ENCODE results near the gene CDCA8.
"Not testable (repeated sequence)": the region's sequence is repeated elsewhere in the genome, so short reads cannot be mapped to it uniquely, and the experiment has no call there.

CDCA8 gene

GRCh38 chr1:37672136-37672870 lies 20.0 kb upstream of the CDCA8 start:
- no peak for TF ChIP-seq CTCF (IDR thresholded peaks at IDR 0.05; ENCODE audit: low read depth, low read length)
- H3K4me3 ChIP-seq (ENCODE audit: low read depth, low read length) = no peak overlapping the region

GRCh38 chr1:37673920-37674319 lies 18.4 kb upstream of the CDCA8 start:
- no peak for TF ChIP-seq CTCF (IDR thresholded peaks at IDR 0.05; ENCODE audit: low read depth, low read length)
- no peak overlapping the region for H3K4me3 ChIP-seq (ENCODE audit: low read depth, low read length)

- H3K4me3 ChIP-seq (ENCODE audit: low read depth, low read length) = no peak overlapping the region
- TF ChIP-seq CTCF (IDR thresholded peaks at IDR 0.05; ENCODE audit: low read depth, low read length) = no peak
Measured at GRCh38 chr1:37676281-37677142, 15.8 kb upstream of the CDCA8 start.

GRCh38 chr1:37677143-37677439 lies 15.2 kb upstream of the CDCA8 start:
- H3K4me3 ChIP-seq (ENCODE audit: low read depth, low read length) = no peak overlapping the region
- TF ChIP-seq CTCF (IDR thresholded peaks at IDR 0.05; ENCODE audit: low read depth, low read length) = no peak

GRCh38 chr1:37677808-37678207 lies 14.5 kb upstream of the CDCA8 start:
- H3K4me3 ChIP-seq (ENCODE audit: low read depth, low read length) = no peak overlapping the region
- no peak for TF ChIP-seq CTCF (IDR thresholded peaks at IDR 0.05; ENCODE audit: low read depth, low read length)

- no peak for TF ChIP-seq CTCF (IDR thresholded peaks at IDR 0.05; ENCODE audit: low read depth, low read length)
- H3K4me3 ChIP-seq (ENCODE audit: low read depth, low read length) = no peak overlapping the region
Measured at GRCh38 chr1:37680933-37681332, 11.4 kb upstream of the CDCA8 start.

- H3K4me3 ChIP-seq (ENCODE audit: low read depth, low read length) = no peak overlapping the region
- TF ChIP-seq CTCF (IDR thresholded peaks at IDR 0.05; ENCODE audit: low read depth, low read length) = peak; percentile 67
Measured at GRCh38 chr1:37682334-37682987, 9.9 kb upstream of the CDCA8 start.

- not testable (repeated sequence) for H3K4me3 ChIP-seq (ENCODE audit: low read depth, low read length)
Measured at GRCh38 chr1:37684182-37684581, 8.1 kb upstream of the CDCA8 start.
